ENCODE results near the gene RPL10.

RPL10 gene

DNA sequence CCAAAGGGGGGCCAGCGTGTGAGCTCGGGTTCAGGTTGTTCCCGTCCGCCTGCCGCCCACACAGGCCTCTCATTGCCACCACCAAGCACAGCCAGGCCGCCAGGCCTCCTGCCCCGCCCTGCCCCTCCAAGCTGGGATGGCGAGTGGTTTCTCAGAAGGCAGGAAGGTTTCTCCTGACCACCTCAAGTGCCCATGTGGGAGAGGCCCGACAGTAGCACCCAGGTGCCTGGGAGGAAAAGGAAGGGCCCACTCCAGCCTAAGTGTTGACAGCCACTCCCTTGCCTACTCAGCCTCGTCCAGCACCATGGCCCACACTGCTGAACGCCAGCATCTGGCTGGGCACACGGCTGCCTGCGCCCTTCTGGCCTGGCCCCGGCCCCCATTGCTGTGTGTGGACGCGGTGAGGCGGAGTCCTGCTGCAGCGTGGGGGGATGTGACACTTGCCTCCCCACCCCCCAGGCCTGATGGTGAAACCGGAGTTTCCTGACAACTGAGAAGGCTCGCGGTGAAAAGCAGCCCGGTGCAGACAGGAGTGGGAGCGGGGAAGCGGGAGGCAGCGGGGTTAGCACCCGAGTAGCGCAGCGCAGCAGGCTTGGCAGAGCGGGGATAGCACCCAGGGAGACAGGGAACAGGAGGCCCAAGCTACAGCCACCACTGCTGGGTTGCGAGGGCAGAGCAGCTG lies 42.9 kb upstream of the RPL10 start:
- TF ChIP-seq, protein P1, sequence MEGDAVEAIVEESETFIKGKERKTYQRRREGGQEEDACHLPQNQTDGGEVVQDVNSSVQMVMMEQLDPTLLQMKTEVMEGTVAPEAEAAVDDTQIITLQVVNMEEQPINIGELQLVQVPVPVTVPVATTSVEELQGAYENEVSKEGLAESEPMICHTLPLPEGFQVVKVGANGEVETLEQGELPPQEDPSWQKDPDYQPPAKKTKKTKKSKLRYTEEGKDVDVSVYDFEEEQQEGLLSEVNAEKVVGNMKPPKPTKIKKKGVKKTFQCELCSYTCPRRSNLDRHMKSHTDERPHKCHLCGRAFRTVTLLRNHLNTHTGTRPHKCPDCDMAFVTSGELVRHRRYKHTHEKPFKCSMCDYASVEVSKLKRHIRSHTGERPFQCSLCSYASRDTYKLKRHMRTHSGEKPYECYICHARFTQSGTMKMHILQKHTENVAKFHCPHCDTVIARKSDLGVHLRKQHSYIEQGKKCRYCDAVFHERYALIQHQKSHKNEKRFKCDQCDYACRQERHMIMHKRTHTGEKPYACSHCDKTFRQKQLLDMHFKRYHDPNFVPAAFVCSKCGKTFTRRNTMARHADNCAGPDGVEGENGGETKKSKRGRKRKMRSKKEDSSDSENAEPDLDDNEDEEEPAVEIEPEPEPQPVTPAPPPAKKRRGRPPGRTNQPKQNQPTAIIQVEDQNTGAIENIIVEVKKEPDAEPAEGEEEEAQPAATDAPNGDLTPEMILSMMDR (IDR thresholded peaks at IDR 0.05; ENCODE audit: extremely low read depth, insufficient read depth, missing control alignments) = no peak
- DNase-seq (ENCODE audit: low spot score) = no peak
- in situ Hi-C loops (cut with MboI; ENCODE audit: low pct_unique_long_range_greater_than_20kb, low sequenced_read_pairs, unreplicated experiment) = no loop called here

DNA sequence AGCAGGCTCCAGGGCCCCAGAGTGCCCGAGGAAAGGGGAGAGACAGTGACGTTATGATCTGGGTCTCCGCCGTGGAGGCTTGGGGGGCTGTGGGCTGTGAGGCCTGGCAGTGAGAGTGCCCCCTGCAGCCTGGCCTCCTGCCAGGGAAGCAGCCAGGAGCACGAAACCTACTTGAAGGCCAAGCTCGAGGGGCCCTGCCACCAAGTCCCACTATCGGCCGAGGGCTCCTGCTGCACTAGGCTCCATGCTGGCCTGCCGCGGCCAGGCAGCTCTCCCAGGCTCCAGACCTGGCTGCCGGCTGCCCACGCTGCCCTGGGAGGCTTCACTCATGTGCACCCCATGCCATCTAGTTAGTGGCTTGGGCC lies 42.4 kb upstream of the RPL10 start:
- DNase-seq (ENCODE audit: low spot score) = no peak
- in situ Hi-C loops (cut with MboI; ENCODE audit: low pct_unique_long_range_greater_than_20kb, low sequenced_read_pairs, unreplicated experiment) = no loop called here
- TF ChIP-seq, protein P1 (IDR thresholded peaks at IDR 0.05; ENCODE audit: extremely low read depth, insufficient read depth, missing control alignments) = no peak

DNA sequence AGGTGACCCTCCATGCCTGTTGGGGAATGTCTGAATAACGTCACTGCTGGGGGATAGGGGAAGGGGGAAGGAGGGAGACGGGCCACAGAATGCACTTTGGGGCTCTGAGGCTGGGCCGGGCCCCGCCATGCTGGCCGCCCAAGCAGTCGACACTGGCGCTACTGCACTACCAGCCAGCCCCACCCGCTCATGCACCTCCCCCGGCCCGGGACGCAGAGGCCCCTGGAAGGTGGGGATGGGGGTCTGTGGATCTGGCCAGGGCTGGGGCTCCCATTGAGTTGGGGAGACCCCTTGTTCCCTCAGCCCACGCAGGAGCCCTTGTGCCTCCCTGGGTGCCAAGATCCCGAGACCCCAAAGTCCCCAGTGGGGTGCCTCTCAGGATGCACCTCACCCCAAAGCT lies 41.6 kb upstream of the RPL10 start:
- TF ChIP-seq, protein P1 (IDR thresholded peaks at IDR 0.05; ENCODE audit: extremely low read depth, insufficient read depth, missing control alignments) = no peak
- no peak for DNase-seq (ENCODE audit: low spot score)
- in situ Hi-C loops (cut with MboI; ENCODE audit: low pct_unique_long_range_greater_than_20kb, low sequenced_read_pairs, unreplicated experiment) = no loop called here

DNA sequence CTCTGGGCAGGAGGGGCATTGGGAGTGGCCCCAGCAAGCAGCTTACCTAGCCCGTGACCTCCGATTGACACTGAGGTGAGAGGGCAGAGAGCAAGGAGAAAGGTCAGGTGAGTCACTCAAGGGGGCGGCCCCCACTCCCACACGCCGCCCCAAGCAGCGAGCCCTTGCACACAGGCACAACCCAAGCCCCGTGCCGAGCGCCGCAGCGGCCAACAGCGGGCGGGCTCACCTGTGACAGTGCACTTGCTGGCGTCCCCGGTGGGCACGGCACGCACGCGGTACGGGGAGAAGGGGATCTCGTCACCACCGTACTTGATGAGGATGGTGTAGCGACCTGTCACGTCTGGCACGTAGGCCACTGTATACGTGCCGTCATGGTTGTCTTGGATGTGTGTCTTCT lies 41.0 kb upstream of the RPL10 start:
- TF ChIP-seq, protein P1 (IDR thresholded peaks at IDR 0.05; ENCODE audit: extremely low read depth, insufficient read depth, missing control alignments) = no peak
- in situ Hi-C loops (cut with MboI; ENCODE audit: low pct_unique_long_range_greater_than_20kb, low sequenced_read_pairs, unreplicated experiment) = no loop called here
- no peak for DNase-seq (ENCODE audit: low spot score)

DNA sequence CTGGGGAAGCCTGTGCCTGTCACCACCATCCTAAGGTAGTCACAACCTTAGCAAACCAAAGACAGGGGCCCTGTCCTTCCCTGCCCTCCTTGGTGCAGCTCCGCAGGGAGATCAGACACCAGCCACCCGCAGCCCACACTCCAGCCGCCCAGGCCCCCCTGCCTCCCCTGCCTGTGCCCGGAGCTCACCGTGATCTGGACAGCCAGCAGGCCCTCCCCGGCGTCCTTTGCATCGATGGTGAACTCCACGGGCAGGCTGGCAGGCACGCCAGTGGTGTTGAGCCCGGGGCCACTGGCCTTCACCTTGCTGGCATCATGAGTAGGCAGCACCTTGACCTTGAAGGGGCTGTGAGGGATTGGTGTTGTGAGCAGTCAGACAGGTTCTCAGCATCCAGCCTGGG lies 40.2 kb upstream of the RPL10 start:
- no peak for DNase-seq (ENCODE audit: low spot score)
- TF ChIP-seq, protein P1 (IDR thresholded peaks at IDR 0.05; ENCODE audit: extremely low read depth, insufficient read depth, missing control alignments) = no peak
- in situ Hi-C loops (cut with MboI; ENCODE audit: low pct_unique_long_range_greater_than_20kb, low sequenced_read_pairs, unreplicated experiment) = no loop called here

DNA sequence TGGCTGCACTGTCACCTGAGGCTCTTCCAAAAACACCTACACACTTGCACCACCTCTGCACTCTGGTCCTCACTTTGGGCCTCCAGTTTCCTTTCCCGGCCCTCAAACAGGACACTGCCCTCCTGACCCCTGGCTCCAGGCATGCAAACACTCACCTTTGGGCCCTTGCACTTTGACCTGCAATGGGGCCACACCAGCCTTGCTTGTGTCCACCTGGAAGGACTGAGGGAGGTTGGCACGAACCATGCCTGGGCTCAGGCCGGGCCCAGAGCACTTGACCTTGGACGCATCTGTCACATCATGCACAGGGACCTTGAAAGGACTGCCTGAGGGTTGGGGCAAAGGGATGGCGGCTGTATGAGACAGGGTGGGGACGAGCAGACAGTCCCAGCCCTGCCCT lies 39.3 kb upstream of the RPL10 start:
- in situ Hi-C loops (cut with MboI; ENCODE audit: low pct_unique_long_range_greater_than_20kb, low sequenced_read_pairs, unreplicated experiment) = no loop called here
- TF ChIP-seq, protein P1 (IDR thresholded peaks at IDR 0.05; ENCODE audit: extremely low read depth, insufficient read depth, missing control alignments) = no peak

More for the DNA sequence above, 39.3 kb upstream of the RPL10 start:
- no peak for DNase-seq (ENCODE audit: low spot score)

Data from GM13977 (cell line).